ENCODE measurements around the gene CD200. TPM values are rescaled to one million over a fixed set of nuclear protein-coding genes. Genes with fewer than 3 reads are reported as not detected.
"Not testable (repeated sequence)": the region's sequence is repeated elsewhere in the genome, so short reads cannot be mapped to it uniquely, and the experiment has no call there.

Gene CD200
- total RNA-seq, 1 donor = 3.3 TPM

DNA sequence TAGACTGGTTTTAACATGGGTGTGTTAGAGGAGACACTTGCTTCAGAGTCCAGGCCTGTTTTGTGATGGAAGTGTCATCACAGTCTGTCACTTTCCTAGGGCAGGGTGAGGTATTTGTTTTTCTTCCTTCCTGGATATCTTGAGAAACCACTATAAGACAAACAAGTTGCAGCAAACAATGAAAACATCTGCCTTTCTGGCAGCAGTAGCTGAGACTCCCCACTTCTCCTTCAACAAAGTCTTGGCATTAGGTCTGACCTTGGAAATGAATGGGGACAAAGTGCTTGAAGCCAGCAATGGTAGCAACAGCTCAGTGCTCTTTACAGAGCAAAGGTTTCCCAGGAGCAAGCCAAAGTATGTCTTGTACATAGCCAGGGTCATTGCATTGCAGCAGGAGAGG, 64.6 kb downstream of the CD200 start:
- TF ChIP-seq CTCF (IDR thresholded peaks at IDR 0.05; ENCODE audit: insufficient read depth, low read length) = no peak
- H3K4me3 ChIP-seq (ENCODE audit: low read depth, low read length) = no peak overlapping the region
- no peak for DNase-seq (ENCODE audit: low read depth)

- H3K4me3 ChIP-seq (ENCODE audit: low read depth, low read length) = no peak overlapping the region
- TF ChIP-seq CTCF (IDR thresholded peaks at IDR 0.05; ENCODE audit: insufficient read depth, low read length) = no peak
- no peak for DNase-seq (ENCODE audit: low read depth)
These were observed 66.1 kb downstream of the CD200 start for GRCh38 chr3:112399064-112399463.

GRCh38 chr3:112399554-112399953, 66.6 kb downstream of the CD200 start:
- not testable (repeated sequence) for H3K4me3 ChIP-seq (ENCODE audit: low read depth, low read length); DNase-seq (ENCODE audit: low read depth)

GRCh38 chr3:112400317-112400716, 67.4 kb downstream of the CD200 start:
- DNase-seq (ENCODE audit: low read depth) = not testable (repeated sequence)

GRCh38 chr3:112401617-112402016, 68.7 kb downstream of the CD200 start:
- DNase-seq (ENCODE audit: low read depth) = no peak
- no peak for TF ChIP-seq CTCF (IDR thresholded peaks at IDR 0.05; ENCODE audit: insufficient read depth, low read length)
- no peak overlapping the region for H3K4me3 ChIP-seq (ENCODE audit: low read depth, low read length)

More at GRCh38 chr3:112400317-112400716, 67.4 kb downstream of the CD200 start:
- not testable (repeated sequence) for H3K4me3 ChIP-seq (ENCODE audit: low read depth, low read length)

- H3K4me3 ChIP-seq (ENCODE audit: low read depth, low read length) = no peak overlapping the region
- TF ChIP-seq CTCF (IDR thresholded peaks at IDR 0.05; ENCODE audit: insufficient read depth, low read length) = no peak
- no peak for DNase-seq (ENCODE audit: low read depth)
These were observed 70.1 kb downstream of the CD200 start for GRCh38 chr3:112403103-112403502.

- not testable (repeated sequence) for H3K4me3 ChIP-seq (ENCODE audit: low read depth, low read length); DNase-seq (ENCODE audit: low read depth)
These were observed 72.1 kb downstream of the CD200 start for GRCh38 chr3:112404924-112405549.

DNA sequence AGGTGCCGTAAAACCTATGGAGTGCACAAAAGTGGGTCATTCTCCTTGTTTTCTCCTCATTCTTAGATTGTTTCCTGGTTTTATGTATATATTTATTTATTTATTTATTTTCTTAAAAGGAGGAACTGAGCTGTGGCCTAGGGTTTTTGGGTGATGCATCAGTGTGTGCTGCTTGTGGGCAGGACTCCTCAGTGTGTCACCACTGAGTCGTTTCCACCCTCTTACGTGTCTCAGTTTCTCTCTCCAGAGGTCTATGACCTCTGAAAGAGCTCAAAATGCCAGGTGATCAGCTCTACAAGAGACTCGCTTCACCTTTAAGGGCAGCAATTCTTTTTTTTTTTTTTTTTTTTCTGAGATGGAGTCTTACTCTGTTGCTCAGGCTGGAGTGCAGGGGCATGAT, 72.9 kb downstream of the CD200 start:
- no peak for DNase-seq (ENCODE audit: low read depth)
- no peak for TF ChIP-seq CTCF (IDR thresholded peaks at IDR 0.05; ENCODE audit: insufficient read depth, low read length)
- H3K4me3 ChIP-seq (ENCODE audit: low read depth, low read length) = no peak overlapping the region
